Peyer's patch (tissue), 4 donors: ENCODE results near the gene MPLKIP. TPM values are rescaled to one million over a fixed set of nuclear protein-coding genes. Genes with fewer than 3 reads are reported as not detected.

ENCODE experiments used
- DNase-seq, 3 donors: peaks; one replicate each; pipeline ENCODE4 v3.0.0-alpha.2; 2017 to 2019
- H3K27ac ChIP-seq, 4 donors: fragments of 200-600 bp; sonication (generic); one replicate each; pipeline ENCODE4 v1.5.1; 2016 to 2019
- H3K27me3 ChIP-seq, 2 donors: fragments of 200-600 bp; sonication (generic); one replicate each; pipeline ENCODE4 v1.5.1; 2019
- H3K36me3 ChIP-seq, 3 donors: fragments of 200-600 bp; sonication (generic); one replicate each; pipeline ENCODE4 v1.5.1; 2016 to 2019
- H3K4me1 ChIP-seq, 4 donors: fragments of 200-600 bp; sonication (generic); one replicate each; pipeline ENCODE4 v1.5.1; 2016 to 2019
- H3K4me3 ChIP-seq, 4 donors: fragments of 200-600 bp; sonication (generic); 1 replicate in 3 of 4; 2 replicates in 1 of 4; pipeline ENCODE4 v1.5.1; 2016 to 2019; ENCODE audit warnings: mild to moderate bottlenecking in 1 of 4
- H3K9me3 ChIP-seq, 4 donors: fragments of 200-600 bp; sonication (generic); one replicate each; pipeline ENCODE4 v1.5.1; 2016 to 2019; ENCODE audit warnings: mild to moderate bottlenecking in 1 of 4
- POLR2A ChIP-seq, 2 donors: fragments of 450-650 bp; IDR thresholded peaks; one replicate each; pipeline ENCODE4 v1.5.1; 2017; ENCODE audit warnings: antibody characterized with exemption in 2 of 2, mild to moderate bottlenecking in 2 of 2, moderate library complexity in 2 of 2
- total RNA-seq, 4 donors: library from RNA; depleted of rRNA; stranded (reverse); fragments of >200 nt; gene quantifications; one replicate each; pipeline ENCODE4 v1.1.0, GENCODE V29; 2016
- TF ChIP-seq, protein P1 (sequence below), 6 experiments: fragments of 450-650 bp in 4 of 6; fragments of 200-600 bp in 2 of 6; sonication (generic) in 1 of 6; IDR thresholded peaks; one replicate each; pipeline ENCODE4 v1.5.1; 2017 to 2019; ENCODE audit warnings: antibody characterized with exemption in 6 of 6, mild to moderate bottlenecking in 3 of 6, moderate library complexity in 1 of 6

The MPLKIP gene
- total RNA-seq, 4 donors from 2014 or later, result 8.3 to 17.1 (median 16.8) TPM

- no peaks in the 10 kb centered on the region for H3K27me3 ChIP-seq
- peaks cover 0 to 5% (median 0%) of the 10 kb centered on the region in 3 donors for H3K36me3 ChIP-seq
- no peaks in the 10 kb centered on the region for H3K4me1 ChIP-seq
These were observed 28.4 kb downstream of the MPLKIP start for GRCh38 chr7:40105879-40106473.

GRCh38 chr7:40102897-40103296 lies 31.5 kb downstream of the MPLKIP start:
- H3K4me3 ChIP-seq, result no peak overlapping the region
- peaks cover 0 to 5% (median 0%) of the 10 kb centered on the region in 3 donors for H3K36me3 ChIP-seq
- TF ChIP-seq POLR2A (IDR thresholded peaks at IDR 0.05), result no peak
- TF ChIP-seq, protein P1, sequence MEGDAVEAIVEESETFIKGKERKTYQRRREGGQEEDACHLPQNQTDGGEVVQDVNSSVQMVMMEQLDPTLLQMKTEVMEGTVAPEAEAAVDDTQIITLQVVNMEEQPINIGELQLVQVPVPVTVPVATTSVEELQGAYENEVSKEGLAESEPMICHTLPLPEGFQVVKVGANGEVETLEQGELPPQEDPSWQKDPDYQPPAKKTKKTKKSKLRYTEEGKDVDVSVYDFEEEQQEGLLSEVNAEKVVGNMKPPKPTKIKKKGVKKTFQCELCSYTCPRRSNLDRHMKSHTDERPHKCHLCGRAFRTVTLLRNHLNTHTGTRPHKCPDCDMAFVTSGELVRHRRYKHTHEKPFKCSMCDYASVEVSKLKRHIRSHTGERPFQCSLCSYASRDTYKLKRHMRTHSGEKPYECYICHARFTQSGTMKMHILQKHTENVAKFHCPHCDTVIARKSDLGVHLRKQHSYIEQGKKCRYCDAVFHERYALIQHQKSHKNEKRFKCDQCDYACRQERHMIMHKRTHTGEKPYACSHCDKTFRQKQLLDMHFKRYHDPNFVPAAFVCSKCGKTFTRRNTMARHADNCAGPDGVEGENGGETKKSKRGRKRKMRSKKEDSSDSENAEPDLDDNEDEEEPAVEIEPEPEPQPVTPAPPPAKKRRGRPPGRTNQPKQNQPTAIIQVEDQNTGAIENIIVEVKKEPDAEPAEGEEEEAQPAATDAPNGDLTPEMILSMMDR (IDR thresholded peaks at IDR 0.05), result no peak
- H3K4me1 ChIP-seq, result no peaks in the 10 kb centered on the region
- no peak overlapping the region for H3K27ac ChIP-seq
- no peaks in the 10 kb centered on the region for H3K9me3 ChIP-seq
- H3K27me3 ChIP-seq, result no peaks in the 10 kb centered on the region
- DNase-seq, result no peak

More at GRCh38 chr7:40105879-40106473, 28.4 kb downstream of the MPLKIP start:
- no peak overlapping the region for H3K27ac ChIP-seq
- no peak overlapping the region for H3K4me3 ChIP-seq
- DNase-seq, result no peak
- no peak for TF ChIP-seq POLR2A (IDR thresholded peaks at IDR 0.05)
- TF ChIP-seq, protein P1 (IDR thresholded peaks at IDR 0.05), result no peak
- no peaks in the 10 kb centered on the region for H3K9me3 ChIP-seq

DNA sequence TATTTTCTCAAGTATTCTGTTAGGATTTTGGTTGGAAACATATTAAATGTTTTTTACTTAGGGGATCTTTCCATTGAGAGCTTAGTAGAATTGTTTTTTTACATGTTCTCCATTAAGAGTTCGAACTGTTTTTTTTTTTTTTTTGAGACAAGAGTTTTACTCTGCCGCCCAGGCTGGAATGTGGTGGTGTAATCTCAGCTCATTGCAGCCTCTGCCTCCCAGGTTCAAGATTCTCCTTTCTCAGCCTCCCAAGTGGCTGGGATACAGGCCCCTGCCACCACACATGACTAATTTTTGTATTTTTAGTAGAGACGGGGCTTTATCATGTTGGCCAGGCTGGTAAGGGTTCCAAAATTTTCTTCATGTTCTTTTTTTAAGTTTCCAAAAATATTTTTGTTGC lies 33.2 kb downstream of the MPLKIP start:
- Histone ChIP-seq H3K27ac (no peak overlapping the region), H3K4me1 (no peaks in the 10 kb centered on the region), H3K27me3 (no peaks in the 10 kb centered on the region), H3K9me3 (no peaks in the 10 kb centered on the region), H3K4me3 (no peak overlapping the region), H3K36me3 (no peaks in the 10 kb centered on the region)
- DNase-seq, result no peak
- TF ChIP-seq POLR2A (IDR thresholded peaks at IDR 0.05), result no peak
- TF ChIP-seq, protein P1 (IDR thresholded peaks at IDR 0.05), result no peak

- no peaks in the 10 kb centered on the region for H3K4me1 ChIP-seq
- no peak overlapping the region for H3K4me3 ChIP-seq
- DNase-seq, result no peak
- TF ChIP-seq, protein P1 (IDR thresholded peaks at IDR 0.05), result no peak
- no peak for TF ChIP-seq POLR2A (IDR thresholded peaks at IDR 0.05)
- H3K27ac ChIP-seq, result no peak overlapping the region
- peaks cover 0 to 4% (median 0%) of the 10 kb centered on the region in 3 donors for H3K36me3 ChIP-seq
- H3K27me3 ChIP-seq, result no peaks in the 10 kb centered on the region
- no peaks in the 10 kb centered on the region for H3K9me3 ChIP-seq
These were observed 34.6 kb downstream of the MPLKIP start for GRCh38 chr7:40099837-40100236.

DNA sequence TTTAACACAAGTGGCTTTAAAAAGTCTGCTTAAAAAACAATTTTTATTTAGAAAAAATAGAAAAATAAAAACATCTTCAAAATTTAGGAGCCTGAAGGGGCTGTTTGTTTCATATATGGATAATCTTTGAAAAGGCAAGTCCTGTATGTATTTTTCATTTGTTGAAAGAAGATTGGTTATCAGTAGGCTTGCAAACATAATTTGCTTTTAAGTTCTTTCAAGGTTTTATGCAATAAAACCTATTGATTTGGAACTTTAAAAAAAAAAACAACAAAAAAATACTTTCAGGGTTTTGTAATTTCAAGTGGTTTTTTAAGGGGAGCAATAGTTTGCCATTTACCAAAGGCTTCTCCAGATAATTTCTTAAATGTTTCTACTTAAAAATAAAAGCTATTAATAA lies 35.6 kb downstream of the MPLKIP start:
- no peak overlapping the region for H3K27ac ChIP-seq
- no peak for DNase-seq
- H3K27me3 ChIP-seq, result no peaks in the 10 kb centered on the region
- H3K4me3 ChIP-seq, result no peak overlapping the region
- H3K9me3 ChIP-seq, result no peaks in the 10 kb centered on the region
- TF ChIP-seq, protein P1 (IDR thresholded peaks at IDR 0.05), result no peak
- TF ChIP-seq POLR2A (IDR thresholded peaks at IDR 0.05), result no peak
- H3K4me1 ChIP-seq, result no peaks in the 10 kb centered on the region
- peaks cover 0 to 14% (median 0%) of the 10 kb centered on the region in 3 donors for H3K36me3 ChIP-seq
